ENCODE measurements around the gene ACSL4.
"Not testable (repeated sequence)": the region's sequence is repeated elsewhere in the genome, so short reads cannot be mapped to it uniquely, and the experiment has no call there.

ACSL4 gene

DNA sequence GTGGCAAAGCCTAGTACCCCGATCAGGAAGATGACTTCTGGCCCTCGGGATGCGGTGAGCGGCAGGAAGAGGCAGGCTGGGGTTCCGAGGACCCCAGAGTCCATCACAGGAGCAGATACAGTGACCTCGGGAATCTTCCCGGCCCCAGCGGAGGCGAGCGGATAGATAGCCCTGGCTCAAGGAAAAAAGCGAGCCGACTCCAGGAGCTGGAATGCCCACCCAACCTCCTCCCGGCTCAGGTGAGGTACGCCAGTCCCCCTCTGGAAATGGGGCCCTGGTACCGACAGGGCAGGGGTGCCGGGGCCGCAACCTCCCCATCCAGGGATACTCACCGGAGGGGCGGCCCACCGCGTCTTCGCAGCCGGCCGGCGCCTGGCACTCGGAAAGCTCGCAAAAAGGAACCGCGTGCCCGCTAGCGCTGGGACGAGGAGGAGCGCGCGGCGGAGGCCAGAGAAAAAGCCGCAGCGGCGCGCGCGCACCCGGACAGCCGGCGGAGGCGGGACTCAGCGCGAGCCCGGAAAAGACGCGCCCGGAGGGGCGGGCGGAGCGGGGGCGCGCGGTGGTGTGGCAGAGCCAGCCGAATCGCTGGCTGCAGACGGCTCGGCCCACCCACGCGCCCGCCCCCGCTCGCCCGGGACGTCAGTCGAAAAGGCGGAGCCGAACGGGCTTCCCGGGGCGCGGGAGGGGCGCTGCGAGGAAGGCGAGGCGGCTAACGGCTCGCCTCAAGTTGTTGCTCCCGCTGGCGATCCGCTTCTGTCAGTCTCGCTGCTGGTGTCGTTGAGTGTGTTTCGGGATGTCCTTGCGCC, at the start of gene ACSL4:
Gene ACSL4 (minus strand): TSS at position 451 of the 806 bp plus-strand sequence. CDS start 49,894 bp downstream, outside the sequence.
- peak; percentile 76 for DNase-seq (ENCODE audit: low spot score)

DNA sequence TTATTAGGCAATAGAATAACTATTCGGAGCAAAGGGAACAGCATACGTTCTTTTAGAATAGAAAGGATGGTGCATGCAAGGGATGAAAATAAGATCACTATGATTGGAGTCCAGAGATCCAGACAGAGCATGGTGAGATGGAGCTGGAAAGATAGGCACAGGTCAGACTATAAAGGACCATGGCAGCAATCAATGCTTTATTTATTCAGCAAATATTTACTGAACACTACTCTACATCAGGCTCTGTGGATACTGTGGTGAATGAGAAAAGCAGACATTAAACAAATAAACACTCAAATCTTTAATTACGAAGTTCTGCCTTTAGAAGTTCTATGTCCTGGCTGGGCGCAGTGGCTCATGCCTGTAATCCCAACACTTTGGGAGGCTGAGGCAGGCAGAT, 44.7 kb upstream of the ACSL4 start:
- no peak for DNase-seq (ENCODE audit: low spot score)

DNA sequence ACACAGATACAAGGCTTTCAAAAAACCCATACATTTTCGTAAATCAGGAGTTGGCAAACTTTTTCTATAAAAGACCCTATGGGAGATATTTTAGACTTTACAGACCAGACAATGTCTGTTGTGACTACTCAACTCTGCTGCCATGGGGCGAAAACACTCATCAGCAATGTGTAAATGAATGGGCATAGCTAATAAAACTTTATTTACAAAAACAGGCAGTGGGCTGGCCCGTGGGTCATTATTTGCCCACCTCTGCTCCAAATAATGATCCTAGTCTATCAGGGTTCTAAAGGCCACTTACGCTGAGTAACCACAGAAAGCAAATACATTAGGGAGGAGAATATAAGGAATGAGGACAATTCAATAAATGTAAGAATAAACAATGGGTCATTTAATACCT, 43.9 kb upstream of the ACSL4 start:
- no peak for DNase-seq (ENCODE audit: low spot score)

DNA sequence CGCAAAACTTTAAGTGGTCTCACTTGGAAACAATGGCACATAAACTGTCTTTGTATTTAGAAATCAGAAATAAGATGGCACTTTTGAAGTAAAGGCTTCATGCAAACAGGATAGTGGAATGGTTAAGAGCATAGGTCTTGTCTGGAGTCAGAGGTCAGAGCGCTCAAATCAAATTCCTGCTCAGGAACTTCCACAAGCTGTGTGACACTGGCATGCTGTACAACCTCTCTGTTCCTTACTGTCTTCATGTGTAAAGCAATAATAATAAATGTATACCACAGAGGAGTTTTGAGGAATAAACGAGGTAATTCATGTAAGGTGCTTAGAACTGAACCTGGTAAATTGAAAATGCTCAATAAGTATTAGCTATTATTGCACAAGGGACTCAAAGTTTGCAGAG, 43.4 kb upstream of the ACSL4 start:
- no peak for DNase-seq (ENCODE audit: low spot score)

DNA sequence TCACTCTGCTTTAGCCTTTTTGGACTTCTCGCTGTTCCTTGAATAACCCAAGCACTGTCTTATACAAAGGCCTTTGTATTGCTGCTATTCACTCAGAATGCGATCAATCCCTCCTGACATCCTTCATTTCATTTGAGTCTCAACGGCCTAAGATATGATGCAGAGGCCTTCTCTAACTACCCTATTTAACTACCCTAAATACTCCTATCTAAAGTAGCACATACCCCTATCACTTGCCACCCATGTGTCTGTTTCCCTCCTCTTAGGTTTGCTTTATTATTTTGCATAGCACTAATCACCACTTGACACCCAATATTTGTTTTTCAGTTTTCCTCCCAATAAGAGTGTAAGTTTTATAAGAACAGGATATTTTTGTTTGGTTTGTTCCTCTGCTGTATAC, 42.3 kb upstream of the ACSL4 start:
- DNase-seq (ENCODE audit: low spot score) = no peak

DNA sequence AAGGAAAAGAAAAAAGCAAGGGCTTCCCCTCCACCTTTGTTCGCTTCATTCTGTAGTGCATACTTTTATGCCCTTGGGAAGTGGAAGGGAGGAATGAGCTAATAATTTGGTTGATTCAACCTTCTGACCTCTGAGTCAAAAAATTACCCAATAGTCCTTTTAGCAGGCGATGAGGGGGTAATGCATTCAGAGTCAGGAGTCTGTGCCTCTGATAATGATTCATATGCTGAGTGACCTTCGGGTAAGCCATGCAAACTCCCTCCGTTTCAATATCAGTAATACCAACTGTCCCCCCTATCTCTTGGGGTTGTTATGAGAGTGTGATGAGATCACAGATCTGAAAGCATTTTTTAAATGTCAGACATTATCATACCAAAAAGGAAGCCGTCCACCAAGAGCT, 41.6 kb upstream of the ACSL4 start:
- no peak for DNase-seq (ENCODE audit: low spot score)

DNA sequence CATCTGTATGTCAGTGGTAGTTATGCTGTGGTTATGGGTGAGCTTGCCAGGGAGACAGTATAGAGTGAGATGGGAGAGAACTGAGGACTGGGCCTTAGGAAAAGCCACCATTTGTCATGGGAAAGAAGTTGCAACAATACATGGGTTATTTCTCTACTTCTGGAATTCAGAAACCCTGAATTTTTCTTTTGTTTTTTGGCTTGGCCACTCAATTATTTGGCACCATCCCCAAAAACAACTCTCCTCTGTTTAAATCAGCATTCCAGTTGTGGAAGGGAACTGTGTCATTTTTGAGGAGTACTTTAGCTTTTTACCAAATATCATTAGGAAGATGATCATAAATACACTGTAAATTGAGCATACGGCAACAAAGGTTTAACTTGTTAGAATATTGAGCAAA, 41.1 kb upstream of the ACSL4 start:
- DNase-seq (ENCODE audit: low spot score) = no peak

DNA sequence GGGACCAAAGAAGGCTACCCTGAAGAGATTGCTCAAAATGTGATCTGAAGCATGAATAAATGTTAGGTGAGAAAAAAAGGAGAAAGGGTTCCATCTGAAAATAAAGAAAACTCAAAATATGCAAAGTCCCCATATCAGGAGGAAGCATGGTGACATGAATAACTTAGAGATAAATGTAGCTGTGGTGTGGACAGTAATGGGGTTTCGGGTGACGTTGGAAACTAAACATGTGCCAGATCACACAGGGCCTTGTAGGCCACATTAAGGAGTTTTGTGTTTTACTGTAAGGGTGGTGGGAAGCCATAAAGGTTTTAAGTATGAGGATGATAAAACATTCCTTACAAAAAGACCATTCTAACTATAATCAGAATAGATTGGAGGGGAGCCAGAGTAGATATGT, 40.3 kb upstream of the ACSL4 start:
- DNase-seq (ENCODE audit: low spot score) = no peak

DNA sequence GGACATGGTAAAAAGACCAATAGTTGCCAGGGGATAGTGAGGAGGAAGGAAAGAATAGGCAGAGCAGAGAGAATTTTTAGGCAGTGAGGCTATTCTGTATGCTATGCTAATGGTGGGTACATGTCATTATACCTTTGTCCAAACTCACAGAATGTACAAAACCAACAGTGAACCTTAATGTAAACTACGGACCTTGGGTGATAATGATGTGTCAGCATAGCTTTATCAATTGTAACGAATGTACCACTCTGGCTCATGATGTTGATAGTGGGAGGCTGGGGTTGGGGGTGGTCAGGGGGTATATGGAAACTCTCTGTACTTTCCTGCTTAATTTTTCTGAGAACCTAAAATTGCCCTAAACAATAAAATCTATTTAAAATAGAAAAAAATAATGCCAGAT, 37.7 kb upstream of the ACSL4 start:
- DNase-seq (ENCODE audit: low spot score) = no peak

DNA sequence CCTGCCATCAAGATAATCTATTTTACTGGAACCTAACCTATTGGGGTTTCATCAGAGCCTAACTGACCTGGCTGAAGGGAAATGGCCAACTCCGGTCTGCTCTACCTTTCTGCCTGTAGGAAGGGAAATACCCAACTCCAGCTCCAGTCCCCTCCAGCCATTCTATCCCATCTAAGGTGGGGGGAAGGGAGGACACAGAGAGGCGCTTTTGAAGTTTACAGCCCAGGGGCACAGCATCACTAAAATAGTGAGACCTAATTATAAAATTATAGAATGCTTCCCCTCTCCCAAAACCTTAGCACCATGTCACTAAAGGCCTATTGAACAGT, 27.8 kb upstream of the ACSL4 start:
- DNase-seq (ENCODE audit: low spot score) = no peak

DNA sequence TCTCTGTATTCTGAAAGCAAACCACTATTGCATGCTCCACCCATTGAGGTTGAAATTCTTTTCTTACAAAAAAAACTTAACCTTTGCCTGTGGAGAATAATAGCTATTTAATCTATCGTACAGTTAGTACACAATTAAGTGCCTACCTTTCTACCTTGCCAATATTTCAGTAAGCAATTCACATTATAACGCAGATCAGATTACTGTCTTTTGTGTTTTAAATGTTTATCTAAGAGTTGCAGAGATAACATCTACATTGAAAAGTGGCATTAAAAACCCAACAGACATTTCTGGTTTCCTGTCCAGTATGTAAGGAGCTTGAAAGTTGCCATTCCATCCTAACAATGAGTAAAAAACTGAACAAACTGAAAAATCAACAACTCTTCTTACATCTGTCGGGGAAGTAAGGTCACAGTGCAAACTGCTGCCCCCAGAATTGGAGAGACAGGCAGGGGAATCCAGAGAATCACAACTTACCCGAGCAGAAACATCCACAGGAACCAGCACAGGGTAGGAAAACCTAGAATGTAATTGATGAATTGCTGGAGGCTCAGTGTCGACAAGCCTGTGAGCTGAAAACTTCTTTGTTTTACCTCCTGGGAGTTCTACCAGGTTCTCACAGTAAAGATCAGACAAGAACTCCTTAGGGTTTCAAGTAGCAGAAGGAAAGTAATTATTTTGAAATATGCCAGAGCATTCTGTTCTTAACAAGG, 27.3 kb upstream of the ACSL4 start:
- no peak for DNase-seq (ENCODE audit: low spot score)

DNA sequence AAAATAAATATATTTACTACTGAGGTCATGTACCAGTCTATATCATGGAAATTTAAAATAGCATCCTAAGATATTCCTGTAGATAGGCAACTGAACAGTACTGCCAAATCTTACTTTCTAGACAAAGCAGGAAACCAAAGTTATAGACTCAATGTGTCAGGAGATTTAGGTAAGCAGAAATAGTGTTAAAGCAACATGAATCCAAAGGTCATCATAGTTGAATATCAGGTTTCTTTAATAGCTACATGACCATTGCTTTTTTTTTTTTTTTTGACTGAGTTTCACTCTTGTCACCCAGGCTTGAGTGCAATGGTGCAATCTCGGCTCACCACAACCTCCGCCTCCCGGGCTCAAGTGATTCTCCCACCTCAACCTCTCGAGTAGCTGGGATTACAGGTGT, 20.2 kb upstream of the ACSL4 start:
- DNase-seq (ENCODE audit: low spot score) = no peak

DNA sequence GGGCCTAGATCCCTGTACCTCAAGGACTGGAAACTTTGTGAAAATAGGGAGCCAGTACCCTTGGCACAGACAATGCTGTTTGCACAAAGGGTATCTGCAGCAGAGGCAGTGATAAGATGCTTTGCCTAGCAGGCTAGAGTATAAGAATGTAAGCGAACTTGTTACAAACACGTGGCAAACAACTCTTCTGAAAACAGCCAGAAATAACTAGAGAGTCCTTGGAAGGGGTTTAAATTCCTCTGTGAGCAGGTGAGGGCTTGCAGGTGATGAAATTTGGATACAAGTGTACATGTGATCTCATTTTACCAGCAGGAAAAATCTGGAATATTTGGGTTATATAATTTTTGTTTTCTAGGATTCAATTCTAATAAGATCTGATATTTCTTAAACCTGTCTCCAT, 18.6 kb upstream of the ACSL4 start:
- no peak for DNase-seq (ENCODE audit: low spot score)

DNA sequence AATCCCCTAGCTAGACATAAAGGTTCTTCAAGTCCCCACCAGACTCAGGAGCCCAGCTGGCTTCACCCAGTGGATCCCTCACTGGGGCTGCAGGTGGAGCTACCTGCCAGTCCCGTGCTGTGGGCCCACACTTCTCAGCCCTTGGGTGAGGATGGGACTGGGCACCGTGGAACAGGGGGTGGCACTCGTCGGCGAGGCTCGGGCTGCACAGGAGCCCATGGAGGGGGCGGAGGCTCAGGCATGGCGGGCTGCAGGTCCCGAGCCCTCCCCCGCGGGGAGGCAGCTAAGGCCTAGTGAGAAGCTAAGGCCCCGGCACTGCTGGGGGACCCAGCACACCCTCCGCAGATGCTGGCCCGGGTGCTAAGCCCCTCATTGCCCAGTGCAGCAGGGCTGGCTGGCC, 16.1 kb upstream of the ACSL4 start:
- DNase-seq (ENCODE audit: low spot score) = no peak

DNA sequence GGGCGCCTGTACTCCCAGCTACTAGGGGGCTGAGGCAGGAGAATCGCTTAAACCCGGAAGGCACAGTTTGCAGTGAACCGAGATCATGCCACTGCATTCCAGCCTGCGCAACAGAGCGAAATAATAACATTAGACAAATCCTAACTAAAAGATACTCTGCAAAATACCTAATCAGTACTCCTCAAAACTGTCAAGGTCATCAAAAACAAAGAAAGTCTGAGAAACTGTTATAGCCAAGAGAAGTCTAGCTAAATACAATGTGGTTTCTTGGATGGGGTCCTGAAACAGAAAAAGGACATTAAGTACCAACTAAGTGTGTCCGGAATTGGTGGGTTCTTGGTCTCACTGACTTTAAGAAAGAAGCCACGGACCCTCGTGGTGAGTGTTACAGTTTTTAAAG, 14.6 kb upstream of the ACSL4 start:
- DNase-seq (ENCODE audit: low spot score) = no peak

DNA sequence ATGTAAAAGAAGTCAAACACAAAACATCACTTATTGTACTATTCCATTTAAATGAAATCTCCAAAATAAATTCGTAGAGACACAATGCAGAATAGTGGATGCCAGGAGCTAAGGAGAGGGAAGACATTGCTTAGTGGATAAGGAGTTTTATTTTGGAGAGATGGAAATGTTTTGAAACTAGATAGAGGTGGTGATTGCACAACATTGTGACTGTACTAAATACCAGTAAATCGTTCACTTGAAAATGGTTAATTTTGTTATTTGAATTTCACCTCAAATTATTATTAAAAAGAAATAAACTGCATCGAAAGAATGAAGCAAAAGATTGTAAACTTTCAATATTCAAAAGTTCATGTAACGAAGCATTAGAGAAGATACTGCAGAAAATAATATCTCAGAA, 9.7 kb upstream of the ACSL4 start:
- DNase-seq (ENCODE audit: low spot score) = no peak

DNA sequence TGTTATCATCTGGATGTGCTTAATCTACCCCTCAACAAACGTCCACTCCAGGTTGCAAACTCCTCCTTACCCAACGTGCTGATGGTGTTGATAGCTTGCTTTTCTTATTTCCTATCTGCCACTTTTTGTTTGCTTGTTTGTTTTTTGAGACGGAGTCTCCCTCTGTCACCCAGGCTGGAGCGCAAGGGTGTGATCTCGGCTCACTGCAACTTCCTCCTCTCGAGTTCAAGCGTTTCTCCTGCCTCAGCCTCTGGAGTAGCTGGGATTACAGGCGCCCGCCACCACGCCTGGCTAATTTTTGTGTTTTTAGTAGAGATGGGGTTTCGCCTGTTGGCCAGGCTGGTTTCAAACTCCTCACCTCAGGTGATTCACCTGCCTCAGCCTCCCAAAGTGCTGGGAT, 7.8 kb upstream of the ACSL4 start:
- DNase-seq (ENCODE audit: low spot score) = not testable (repeated sequence)

DNA sequence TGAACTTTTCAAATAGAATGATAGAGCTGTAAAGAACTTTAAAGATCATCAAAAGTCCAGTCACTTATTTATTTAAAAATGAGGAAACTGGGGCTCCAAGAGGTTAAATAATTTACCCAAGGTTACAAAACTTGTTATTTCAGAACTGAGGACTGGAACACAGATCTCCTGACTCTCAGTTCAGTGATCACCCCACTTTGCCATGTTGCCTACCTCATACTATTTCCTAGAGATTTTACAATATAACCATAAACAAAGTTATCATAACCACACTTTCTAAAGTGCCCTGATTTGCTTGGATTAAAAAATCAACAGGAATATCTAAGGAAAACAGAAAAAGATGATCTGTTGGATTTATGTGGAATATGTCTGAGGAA, 7.4 kb upstream of the ACSL4 start:
- no peak for DNase-seq (ENCODE audit: low spot score)

DNA sequence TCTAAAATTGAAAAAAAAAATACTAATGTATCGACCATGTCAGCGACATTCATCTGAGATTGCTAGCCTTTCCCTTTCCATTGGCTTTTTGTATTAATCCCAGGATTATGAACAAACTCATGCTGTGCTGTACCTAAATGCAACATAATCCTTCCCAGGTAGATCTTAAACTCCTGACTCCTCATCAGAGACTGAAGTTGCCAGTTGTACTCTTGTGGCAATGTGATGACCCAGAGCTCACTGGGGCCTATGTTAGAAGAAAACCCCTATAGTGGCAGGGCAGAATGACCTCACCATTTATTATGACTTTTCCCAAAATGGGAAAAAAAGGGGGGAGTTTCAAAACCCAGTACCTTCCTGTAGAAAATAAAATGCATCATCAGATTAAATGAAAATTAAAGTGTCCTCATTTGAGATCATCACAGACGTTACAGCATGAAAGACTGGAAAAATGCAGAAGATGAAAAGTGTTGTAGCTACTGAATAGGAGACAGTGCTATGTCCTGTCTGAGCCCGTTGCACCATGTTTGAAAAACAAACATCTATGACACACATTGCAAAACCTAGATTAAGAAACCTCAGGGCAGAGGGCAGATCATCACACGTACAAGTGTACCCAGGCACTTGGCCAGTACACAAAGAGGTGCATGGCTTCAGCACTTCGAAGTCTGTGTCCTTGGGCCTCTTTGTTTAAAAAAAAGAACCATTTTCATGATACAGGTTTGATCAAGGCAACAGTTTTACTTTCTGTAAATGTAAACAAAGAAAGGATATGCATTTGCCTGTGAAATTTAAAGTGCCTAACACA, 6.8 kb upstream of the ACSL4 start:
- no peak for DNase-seq (ENCODE audit: low spot score)

DNA sequence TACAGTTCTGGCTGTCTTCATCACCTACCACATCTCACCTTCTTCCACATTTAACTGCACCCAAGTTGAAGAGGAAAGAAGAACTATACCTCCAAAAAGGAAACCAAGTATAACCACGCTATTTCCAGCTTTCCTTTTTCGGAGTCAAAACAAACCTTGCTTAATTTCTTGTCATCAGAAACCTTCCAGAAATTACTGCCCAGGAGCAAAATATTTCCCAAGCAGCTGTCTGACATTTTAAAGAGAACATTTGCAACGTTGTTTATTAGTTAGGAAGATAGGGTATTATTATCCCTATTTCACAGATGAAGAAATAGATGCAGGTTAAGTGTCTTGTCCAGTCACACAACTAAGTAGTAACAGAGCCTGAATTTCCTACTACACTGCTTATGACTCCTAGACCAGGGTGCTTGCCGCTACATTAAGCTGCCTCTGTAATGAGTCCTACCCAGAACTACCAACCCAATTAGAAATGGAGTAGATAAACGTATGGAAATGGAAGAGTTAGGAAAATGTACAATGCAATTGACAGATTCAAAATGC, 2.2 kb upstream of the ACSL4 start:
- DNase-seq (ENCODE audit: low spot score) = no peak

DNA sequence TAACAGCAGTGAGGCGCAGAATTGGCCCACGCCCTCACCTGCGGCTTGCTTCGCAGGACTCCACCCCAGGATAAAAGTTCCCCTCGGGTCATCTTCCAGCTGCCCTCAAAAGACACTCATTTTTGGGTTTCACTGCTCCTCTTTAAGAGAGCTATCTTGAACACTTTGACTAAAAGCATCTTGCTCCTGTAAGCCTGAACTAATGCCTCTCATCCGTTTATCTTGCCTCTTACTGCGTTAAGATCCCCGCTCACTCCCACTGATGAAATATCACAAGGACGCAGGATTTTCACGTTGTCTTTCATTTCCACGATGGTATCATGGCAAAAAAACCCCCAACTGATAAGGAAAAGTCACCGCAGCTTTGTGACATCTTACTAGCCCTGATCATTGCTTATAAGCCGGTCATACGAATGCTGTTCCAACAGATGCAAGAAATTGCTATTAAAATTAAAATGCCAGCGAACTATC, 591 bp upstream of the ACSL4 start:
- no peak for DNase-seq (ENCODE audit: low spot score)

DNA sequence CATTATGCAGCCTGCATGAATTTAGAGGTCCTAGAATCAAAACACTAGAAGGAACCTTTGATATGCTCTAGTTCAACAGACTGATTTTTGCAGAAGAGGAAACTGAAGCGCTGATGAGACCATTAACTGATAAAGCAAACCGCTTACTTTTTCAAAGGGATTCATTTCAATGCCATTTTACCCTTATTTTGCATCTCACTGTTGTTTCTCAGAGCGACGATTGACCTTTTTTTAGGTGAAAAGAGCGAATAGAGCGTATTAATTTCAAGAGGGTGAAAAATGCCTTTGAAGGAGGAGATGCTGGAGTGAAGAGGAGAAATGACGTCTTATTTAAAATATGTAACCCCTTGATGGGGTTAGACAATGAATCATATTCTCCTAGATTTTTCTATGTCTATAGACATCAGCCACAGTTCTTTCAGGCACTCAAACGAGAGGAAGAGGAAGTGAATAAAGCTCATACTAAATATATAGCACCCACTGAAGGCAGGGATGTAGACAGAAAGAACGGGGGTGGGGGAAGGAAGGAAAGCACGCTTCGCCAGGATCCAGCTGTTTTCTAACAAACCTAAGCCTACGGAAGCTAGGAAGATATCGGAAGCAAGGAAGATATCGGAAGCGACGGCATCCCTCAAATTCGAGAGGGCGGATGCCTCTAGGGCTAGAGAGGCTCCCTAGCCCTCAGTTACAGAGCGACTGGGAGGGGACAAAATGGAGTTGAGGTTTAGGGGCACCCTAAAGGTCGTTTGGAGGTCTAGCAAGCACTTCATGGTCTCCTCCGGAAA, 848 bp downstream of the ACSL4 start:
- no peak for DNase-seq (ENCODE audit: low spot score)

All from LoVo (cell line).